Suprapubic skin (tissue), 4 donors: ENCODE measurements around the gene WDR37.

ENCODE experiments used
- CTCF ChIP-seq, 2 donors: fragments of 200-600 bp in 1 of 2; fragments of 450-650 bp in 1 of 2; sonication (generic) in 1 of 2; IDR thresholded peaks; one replicate each; pipeline ENCODE4 v1.5.1; 2016 to 2019; ENCODE audit warnings: antibody characterized with exemption in 2 of 2, mild to moderate bottlenecking in 1 of 2, moderate library complexity in 1 of 2
- EP300 ChIP-seq: sonication (generic); formaldehyde crosslinking; IDR thresholded peaks from one replicate; pipeline ENCODE4 v1.6.1; 2017; ENCODE audit warnings: antibody characterized with exemption
- POLR2A ChIP-seq, 2 donors: fragments of 450-650 bp; IDR thresholded peaks; one replicate each; pipeline ENCODE4 v1.6.1; 2017; ENCODE audit warnings: antibody characterized with exemption in 2 of 2, mild to moderate bottlenecking in 2 of 2, moderate library complexity in 2 of 2
- POLR2AphosphoS5 ChIP-seq, 3 donors: sonication (generic); formaldehyde crosslinking; IDR thresholded peaks; one replicate each; pipeline ENCODE4 v1.6.1; 2017; ENCODE audit warnings: antibody characterized with exemption in 3 of 3

DNA sequence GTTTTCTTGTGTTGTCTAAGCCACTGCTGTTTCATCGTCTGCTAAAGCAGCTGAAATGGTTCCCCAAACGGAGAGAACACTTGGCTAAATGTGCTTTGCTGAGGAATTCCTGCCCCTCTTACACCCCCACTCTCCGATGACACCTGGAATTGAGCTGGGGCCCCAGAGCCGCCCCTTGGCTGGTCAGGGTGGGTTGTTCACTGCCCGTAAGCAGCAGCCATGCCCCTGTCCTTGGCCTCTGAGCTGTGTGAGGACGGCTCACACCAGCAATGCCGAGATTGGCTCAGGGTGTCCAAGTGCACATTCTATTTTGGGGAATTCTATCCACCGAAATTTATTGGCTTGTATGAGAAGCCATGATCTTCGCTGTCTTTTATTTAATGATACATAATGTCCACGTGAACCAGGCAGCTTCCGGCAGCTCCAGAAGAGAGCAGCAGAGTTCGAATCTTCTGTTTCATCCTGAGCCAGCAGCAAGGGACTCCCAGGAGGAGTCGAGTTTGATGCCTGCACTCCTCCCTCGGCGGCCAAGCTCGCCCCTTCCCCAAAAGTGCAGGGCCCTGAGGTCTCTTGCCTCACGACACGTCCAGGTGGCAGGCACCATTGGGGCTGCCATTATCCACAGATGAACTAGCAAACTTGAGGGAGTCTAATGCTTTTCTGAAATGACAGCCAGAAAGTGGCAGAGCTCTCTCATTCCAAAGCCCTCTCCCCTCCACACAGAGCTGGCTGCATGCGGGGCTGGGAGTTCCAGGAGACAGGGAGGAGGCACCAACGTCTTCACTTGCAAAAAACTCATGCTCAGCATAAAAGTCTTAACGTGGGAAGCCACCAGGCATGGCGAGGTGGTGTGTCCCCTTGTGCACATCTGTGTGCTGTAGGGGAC, 114.0 kb downstream of the WDR37 start:
- TF ChIP-seq CTCF (IDR thresholded peaks at IDR 0.05) (no peak), POLR2AphosphoS5 (IDR thresholded peaks at IDR 0.05) (no peak), POLR2A (IDR thresholded peaks at IDR 0.05) (no peak), EP300 (no peak)
